Mucosa of descending colon (tissue), 3 donors: Measurements from ENCODE around the gene MEGF8. TPM values are rescaled to one million over a fixed set of nuclear protein-coding genes. Genes with fewer than 3 reads are reported as not detected.
A peak's percentile ranks its signal among the peaks of the same experiment; 100 is the strongest.

Experiments used
- ATAC-seq: fragments of 200-7000 bp; cut with Tn5 transposase; one replicate; pipeline ENCODE4 v1.9.1; 2020; ENCODE audit warnings: mild to moderate bottlenecking, moderate library complexity
- DNase-seq, 3 donors: peaks; one replicate each; pipeline ENCODE4 v3.0.0-alpha.2; 2020
- H3K36me3 ChIP-seq: fragments of 200-600 bp; one replicate; pipeline ENCODE4 v1.8.0; 2021; ENCODE audit warnings: low read depth, mild to moderate bottlenecking
- H3K4me1 ChIP-seq: fragments of 200-600 bp; one replicate; pipeline ENCODE4 v1.8.0; 2021; ENCODE audit warnings: low read depth, mild to moderate bottlenecking
- H3K4me3 ChIP-seq: fragments of 200-600 bp; one replicate; pipeline ENCODE4 v1.8.0; 2021; ENCODE audit warnings: mild to moderate bottlenecking
- H3K9me3 ChIP-seq: fragments of 200-600 bp; one replicate; pipeline ENCODE4 v1.8.0; 2021; ENCODE audit warnings: mild to moderate bottlenecking
- CTCF ChIP-seq: fragments of 200-600 bp; IDR thresholded peaks from one replicate; pipeline ENCODE4 v1.8.0; 2022; ENCODE audit warnings: antibody characterized with exemption, mild to moderate bottlenecking
- intact Hi-C, 2 donors: fragments of 100-400 bp; cut with DNase I in 1 of 2; cut with micrococcal nuclease in 1 of 2; formaldehyde crosslinking; loops; one replicate each; pipeline versions ENCODE4 v1.11.0 to v1.11.1; 2022; cut with DNase I, micrococcal nuclease
- total RNA-seq, 3 donors: library from RNA; stranded (reverse); fragmentation: NEBNext Ultra II Directional in 2 of 3; extraction: Animal tissue kit (Norgen Biotek cat#: 25700) in 2 of 3; gene quantifications; one replicate each; pipeline versions ENCODE4 v1.2.1 to v1.2.4, GENCODE V29; 2021 to 2023
- donor health status: DM: no; HTN: no; CAD: no; lungs with moderate emphysema.
- donor health status: DM: no; HTN: no; CAD: no.
- donor health status: DM: no; HTN: yes; CAD: no.

The MEGF8 gene
- total RNA-seq, 3 donors from 2014 or later: 17.6 to 27.0 (median 23.9) TPM

DNA sequence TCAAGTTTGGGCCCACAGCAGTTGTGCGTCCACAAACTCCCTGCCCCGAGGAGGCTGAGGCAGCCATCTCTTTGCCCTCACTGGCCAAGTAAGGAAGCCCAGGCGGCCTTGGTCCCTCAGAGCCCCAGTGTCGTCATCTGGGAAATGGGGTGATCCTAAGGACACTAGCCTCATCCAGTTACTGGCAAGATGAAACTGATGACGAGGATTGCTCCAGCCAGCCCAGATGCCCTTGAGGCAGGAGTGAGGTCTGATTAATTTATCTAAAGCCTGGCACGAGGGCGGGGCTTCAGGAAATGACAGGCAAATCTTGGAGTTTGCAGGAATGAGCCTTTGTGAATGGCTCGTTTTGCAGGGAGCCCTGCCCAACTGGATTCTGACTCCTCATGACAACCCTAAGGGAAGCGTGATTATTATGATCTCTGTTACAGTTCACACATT is 96.2 kb downstream of the MEGF8 start:
- Histone ChIP-seq H3K9me3 (no peaks in the 10 kb centered on the region), H3K4me3 (no peak overlapping the region), H3K4me1 (peaks cover 8% of the 10 kb centered on the region), H3K36me3 (no peaks in the 10 kb centered on the region)
- intact Hi-C loops: loop anchor here in 1 of 2 donors (2.0 kb wide), 1 partner anchor 61 kb away; no protein-coding TSS in a partner anchor
- no peak for TF ChIP-seq CTCF
- ATAC-seq (no peak), DNase-seq (no peak)

GRCh38 chr19:42422092-42422900 is 96.9 kb downstream of the MEGF8 start:
- Histone ChIP-seq H3K36me3 (no peaks in the 10 kb centered on the region), H3K9me3 (no peaks in the 10 kb centered on the region), H3K4me3 (no peak overlapping the region), H3K4me1 (peaks cover 8% of the 10 kb centered on the region)
- ATAC-seq: no peak
- intact Hi-C loops: loop anchor here in 1 of 2 donors (2.0 kb wide), 1 partner anchor 61 kb away; no protein-coding TSS in a partner anchor
- no peak for TF ChIP-seq CTCF
- DNase-seq: no peak

GRCh38 chr19:42422901-42423461 is 97.5 kb downstream of the MEGF8 start:
- DNase-seq (no peak), ATAC-seq (peak; percentile 64)
- Histone ChIP-seq H3K36me3 (no peaks in the 10 kb centered on the region), H3K9me3 (no peaks in the 10 kb centered on the region), H3K4me1 (peaks cover 8% of the 10 kb centered on the region), H3K4me3 (peak overlapping the region; percentile 35)
- intact Hi-C loops: loop anchor here in 1 of 2 donors (2.0 kb wide), 1 partner anchor 62 kb away; no protein-coding TSS in a partner anchor
- no peak for TF ChIP-seq CTCF

DNA sequence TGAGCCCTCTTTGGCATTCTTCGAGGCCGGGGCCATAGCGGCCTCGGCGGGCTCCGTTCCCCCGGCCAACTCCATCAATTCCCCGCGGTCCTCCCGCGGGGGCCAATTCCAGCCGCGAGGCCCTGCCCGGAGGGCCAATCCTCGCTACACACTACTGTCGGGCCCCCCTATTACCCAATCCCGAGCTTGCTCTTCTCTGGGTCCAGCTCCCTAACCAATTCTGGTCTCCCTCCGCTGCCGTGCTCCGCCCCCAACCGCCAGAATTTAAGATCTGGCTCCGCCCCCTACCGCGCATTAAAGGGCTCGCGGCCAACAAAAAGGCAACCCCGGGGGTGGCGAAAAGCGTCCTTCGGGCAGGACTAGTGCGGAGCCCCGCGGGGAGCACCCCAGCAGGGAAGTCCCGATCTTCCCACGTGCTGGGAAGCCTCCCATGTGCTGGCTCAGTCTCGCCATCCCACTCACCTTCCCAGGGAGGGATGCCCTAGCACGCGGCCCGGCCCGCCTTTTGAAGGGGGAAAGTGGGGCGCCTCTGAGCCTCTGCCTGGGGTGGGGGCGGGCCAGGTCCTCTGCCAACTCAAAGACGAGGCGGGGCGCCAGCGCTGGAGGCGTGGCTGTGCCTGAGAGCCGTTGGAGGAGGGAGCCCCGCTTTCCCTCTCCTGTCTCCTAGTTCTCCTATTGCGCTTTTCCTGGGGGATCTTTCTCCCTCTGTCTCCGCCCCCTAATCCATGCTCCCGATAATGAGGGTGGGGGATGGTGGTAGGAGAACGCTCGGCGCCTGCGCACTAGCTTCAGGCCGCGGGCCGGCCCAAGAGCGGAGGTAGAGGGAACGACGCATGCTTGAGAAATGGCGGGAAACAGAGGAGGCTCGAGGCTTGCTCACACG is 98.3 kb downstream of the MEGF8 start:
- intact Hi-C loops: loop anchor here in 1 of 2 donors (2.0 kb wide), 1 partner anchor 63 kb away; no protein-coding TSS in a partner anchor
- DNase-seq: peak; percentile 92 to 93 (median 93)
- Histone ChIP-seq H3K4me1 (peaks cover 8% of the 10 kb centered on the region), H3K4me3 (peak overlapping the region; percentile 35), H3K9me3 (no peaks in the 10 kb centered on the region), H3K36me3 (no peaks in the 10 kb centered on the region)
- ATAC-seq: peak; percentile 94
- TF ChIP-seq CTCF: no peak

- ATAC-seq: no peak
- Histone ChIP-seq H3K4me1 (peaks cover 8% of the 10 kb centered on the region), H3K36me3 (no peaks in the 10 kb centered on the region), H3K4me3 (no peak overlapping the region), H3K9me3 (no peaks in the 10 kb centered on the region)
- no peak for TF ChIP-seq CTCF
- intact Hi-C loops: no loop called here
- DNase-seq: no peak
Observed at GRCh38 chr19:42424345-42424707, 98.9 kb downstream of the MEGF8 start.
